ENCODE results near the gene CTTNBP2NL. TPM values are rescaled to one million over a fixed set of nuclear protein-coding genes. Genes with fewer than 3 reads are reported as not detected.
"Not testable (repeated sequence)": the region's sequence is repeated elsewhere in the genome, so short reads cannot be mapped to it uniquely, and the experiment has no call there.

Gene CTTNBP2NL
- total RNA-seq, 4 donors from 2014 or later = 44.6 to 64.8 (median 52.4) TPM

DNA sequence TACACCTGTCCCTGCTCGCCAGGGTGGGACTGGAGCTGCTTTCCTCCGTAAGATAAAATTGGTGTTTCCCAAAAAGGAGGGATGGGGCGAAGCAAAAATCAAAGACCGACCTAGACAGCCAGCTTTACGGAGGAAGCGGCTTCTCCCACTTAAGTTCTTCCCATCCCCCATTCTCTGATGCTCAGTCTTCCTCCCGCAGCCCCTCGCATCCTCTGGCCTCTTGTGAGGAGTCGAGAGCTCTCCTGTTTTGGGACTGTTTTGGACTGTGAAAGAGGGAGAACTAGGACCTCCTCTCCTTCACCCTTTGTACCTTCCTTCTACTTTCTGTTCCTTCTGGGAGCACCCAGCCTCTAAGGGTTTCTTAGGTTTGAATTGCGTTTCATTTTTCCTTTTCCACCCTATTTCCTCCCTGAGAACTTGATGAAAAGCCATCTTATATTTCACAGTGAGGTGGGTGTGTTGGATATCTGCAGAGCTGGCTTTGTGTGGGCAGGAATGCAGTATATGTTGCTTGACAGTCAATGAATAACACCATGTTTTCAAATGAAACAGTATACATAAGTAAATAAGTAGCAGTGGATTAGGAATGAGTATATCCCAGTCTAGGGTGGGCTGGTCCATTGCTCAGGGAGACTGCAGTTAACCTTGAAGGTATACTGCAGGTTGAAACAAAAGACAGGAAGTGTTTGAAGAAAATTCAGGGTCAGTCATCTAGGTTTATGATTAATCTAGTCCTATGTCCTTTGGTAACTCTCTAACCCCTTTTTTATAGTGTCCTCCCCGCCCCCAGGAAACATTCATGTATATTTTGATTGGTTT is 848 bp downstream of the CTTNBP2NL start:
- intact Hi-C loops (cut with DNase I; ENCODE audit: low total_unique reads) (no loop called here), in situ Hi-C loops (cut with MboI; ENCODE audit: low pct_ligation_motif_present in 1 of 4, low pct_unique_long_range_greater_than_20kb in 1 of 4, low sequenced_read_pairs in 3 of 4) (loop anchor here (5.0 to 25.0 kb wide), 4 partner anchors 65 to 308 kb away; partner anchors contain the start of genes CAPZA1 (in 4 of the 4), RHOC (in 4 of the 4) and ST7L (in 4 of the 4))
- H3K27me3 ChIP-seq = no peaks in the 10 kb centered on the region
- H3K4me3 ChIP-seq = peak overlapping the region; percentile 85 to 94 (median 91)
- peak overlapping the region; percentile 91 to 97 (median 94) for H3K27ac ChIP-seq
- TF ChIP-seq, protein P1, sequence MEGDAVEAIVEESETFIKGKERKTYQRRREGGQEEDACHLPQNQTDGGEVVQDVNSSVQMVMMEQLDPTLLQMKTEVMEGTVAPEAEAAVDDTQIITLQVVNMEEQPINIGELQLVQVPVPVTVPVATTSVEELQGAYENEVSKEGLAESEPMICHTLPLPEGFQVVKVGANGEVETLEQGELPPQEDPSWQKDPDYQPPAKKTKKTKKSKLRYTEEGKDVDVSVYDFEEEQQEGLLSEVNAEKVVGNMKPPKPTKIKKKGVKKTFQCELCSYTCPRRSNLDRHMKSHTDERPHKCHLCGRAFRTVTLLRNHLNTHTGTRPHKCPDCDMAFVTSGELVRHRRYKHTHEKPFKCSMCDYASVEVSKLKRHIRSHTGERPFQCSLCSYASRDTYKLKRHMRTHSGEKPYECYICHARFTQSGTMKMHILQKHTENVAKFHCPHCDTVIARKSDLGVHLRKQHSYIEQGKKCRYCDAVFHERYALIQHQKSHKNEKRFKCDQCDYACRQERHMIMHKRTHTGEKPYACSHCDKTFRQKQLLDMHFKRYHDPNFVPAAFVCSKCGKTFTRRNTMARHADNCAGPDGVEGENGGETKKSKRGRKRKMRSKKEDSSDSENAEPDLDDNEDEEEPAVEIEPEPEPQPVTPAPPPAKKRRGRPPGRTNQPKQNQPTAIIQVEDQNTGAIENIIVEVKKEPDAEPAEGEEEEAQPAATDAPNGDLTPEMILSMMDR (IDR thresholded peaks at IDR 0.05) = no peak
- TF ChIP-seq EP300 (IDR thresholded peaks at IDR 0.05; ENCODE audit: low read depth) (no peak), POLR2A (IDR thresholded peaks at IDR 0.05) (peak; percentile 81), POLR2AphosphoS5 (IDR thresholded peaks at IDR 0.05) (peak in 2 of 3 donors; percentile 83 to 87)
- no peaks in the 10 kb centered on the region for H3K9me3 ChIP-seq
- peak; percentile 49 for DNase-seq
- H3K4me1 ChIP-seq = peaks cover 9 to 73% (median 52%) of the 10 kb centered on the region in 4 donors
- 3 to 4% methylated on average over 4 to 11 of the region's 11 CpGs for WGBS, 2 donors (ENCODE audit: low coverage in 1 of 2)
- H3K36me3 ChIP-seq = no peaks in the 10 kb centered on the region

DNA sequence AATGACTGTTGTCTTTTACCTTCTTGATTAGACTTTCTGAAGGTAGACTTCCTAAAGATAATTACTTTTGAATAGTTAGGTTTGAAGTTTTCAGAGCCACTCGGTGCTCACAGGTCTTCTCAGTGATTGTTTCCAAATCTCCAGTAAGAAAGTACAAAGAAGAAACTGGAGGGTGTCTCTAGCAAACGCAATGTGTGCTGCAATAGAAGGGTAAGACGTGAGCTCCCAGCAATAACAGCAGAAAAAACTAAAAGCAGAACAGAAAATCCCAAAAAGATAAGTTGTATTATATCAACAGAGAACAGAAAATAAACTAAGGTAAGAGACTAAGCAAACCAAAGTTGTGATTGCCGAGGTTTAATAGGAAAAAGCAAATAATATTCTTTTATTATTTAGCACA is 1.8 kb downstream of the CTTNBP2NL start:
- H3K27me3 ChIP-seq = no peaks in the 10 kb centered on the region
- intact Hi-C loops (cut with DNase I; ENCODE audit: low total_unique reads) (no loop called here), in situ Hi-C loops (cut with MboI; ENCODE audit: low pct_ligation_motif_present in 1 of 4, low pct_unique_long_range_greater_than_20kb in 1 of 4, low sequenced_read_pairs in 3 of 4) (loop anchor here (5.0 to 25.0 kb wide), 4 partner anchors 64 to 307 kb away; partner anchors contain the start of genes CAPZA1 (in 4 of the 4), RHOC (in 4 of the 4) and ST7L (in 4 of the 4))
- TF ChIP-seq POLR2A (IDR thresholded peaks at IDR 0.05) (no peak), POLR2AphosphoS5 (IDR thresholded peaks at IDR 0.05) (no peak), EP300 (IDR thresholded peaks at IDR 0.05; ENCODE audit: low read depth) (no peak)
- TF ChIP-seq, protein P1 (IDR thresholded peaks at IDR 0.05) = no peak
- DNase-seq = no peak
- peak overlapping the region; percentile 91 to 97 (median 94) for H3K27ac ChIP-seq
- peaks cover 9 to 75% (median 55%) of the 10 kb centered on the region in 4 donors for H3K4me1 ChIP-seq
- WGBS, 2 donors (ENCODE audit: low coverage in 1 of 2) = 35 to 57% methylated on average over 4 of the region's 4 CpGs
- H3K4me3 ChIP-seq = peak overlapping the region in 3 of 4 donors; percentile 85 to 94 (median 89)
- no peaks in the 10 kb centered on the region for H3K9me3 ChIP-seq
- H3K36me3 ChIP-seq = no peaks in the 10 kb centered on the region

DNA sequence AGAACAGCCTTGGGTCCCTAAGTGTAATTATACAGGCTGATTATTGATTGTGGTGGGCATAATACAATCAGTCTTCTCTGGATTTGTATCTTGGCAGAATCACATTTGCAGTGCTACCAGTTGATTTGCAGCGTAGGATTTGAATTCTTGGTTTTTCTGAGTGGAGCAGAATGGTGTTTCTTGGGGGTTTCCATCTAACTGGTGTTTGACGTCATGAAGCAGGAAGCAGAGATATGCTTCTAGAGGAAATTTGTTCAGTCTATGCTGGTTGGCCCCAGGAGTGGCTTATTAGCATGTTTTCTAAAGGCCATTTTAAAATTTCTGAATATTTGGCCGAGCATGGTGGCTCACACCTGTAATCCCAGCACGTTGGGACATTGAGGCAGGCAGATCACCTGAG is 3.4 kb downstream of the CTTNBP2NL start:
- WGBS, 2 donors (ENCODE audit: low coverage in 1 of 2) = 61 to 77% methylated on average over 2 to 4 of the region's 4 CpGs
- no peaks in the 10 kb centered on the region for H3K9me3 ChIP-seq
- H3K4me1 ChIP-seq = peaks cover 17 to 79% (median 59%) of the 10 kb centered on the region in 4 donors
- no peaks in the 10 kb centered on the region for H3K27me3 ChIP-seq
- H3K27ac ChIP-seq = no peak overlapping the region
- no peaks in the 10 kb centered on the region for H3K36me3 ChIP-seq
- TF ChIP-seq POLR2AphosphoS5 (IDR thresholded peaks at IDR 0.05) (no peak), EP300 (IDR thresholded peaks at IDR 0.05; ENCODE audit: low read depth) (no peak), POLR2A (IDR thresholded peaks at IDR 0.05) (no peak)
- TF ChIP-seq, protein P1 (IDR thresholded peaks at IDR 0.05) = no peak
- in situ Hi-C loops (cut with MboI; ENCODE audit: low pct_ligation_motif_present in 1 of 4, low pct_unique_long_range_greater_than_20kb in 1 of 4, low sequenced_read_pairs in 3 of 4) = loop anchor here (5.0 to 25.0 kb wide), 4 partner anchors 63 to 305 kb away; partner anchors contain the start of genes CAPZA1 (in 4 of the 4), RHOC (in 4 of the 4) and ST7L (in 4 of the 4)
- no peak for DNase-seq
- intact Hi-C loops (cut with DNase I; ENCODE audit: low total_unique reads) = no loop called here
- H3K4me3 ChIP-seq = no peak overlapping the region

DNA sequence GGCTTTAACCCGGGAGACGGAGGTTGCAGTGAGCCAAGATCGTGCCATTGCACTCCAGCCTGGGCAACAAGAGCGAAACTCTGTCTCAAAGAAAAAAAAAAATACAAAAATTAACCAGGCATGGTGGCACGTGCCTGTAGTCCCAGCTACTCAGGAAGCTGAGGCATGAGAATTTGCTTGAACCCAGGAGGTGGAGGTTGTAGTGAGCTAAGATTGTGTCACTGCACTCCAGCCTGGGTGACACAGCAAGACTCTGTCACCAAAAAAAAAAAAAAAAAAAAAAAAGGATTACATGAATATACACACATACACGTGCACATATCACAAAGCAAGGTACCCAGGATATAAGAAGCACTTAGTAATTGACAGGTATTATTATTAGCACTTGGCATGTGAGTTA is 4.7 kb downstream of the CTTNBP2NL start:
- intact Hi-C loops (cut with DNase I; ENCODE audit: low total_unique reads); H3K27ac ChIP-seq; H3K36me3 ChIP-seq; H3K27me3 ChIP-seq; H3K9me3 ChIP-seq; DNase-seq; H3K4me3 ChIP-seq: not testable (repeated sequence)
- 86 to 93% methylated on average over 3 to 6 of the region's 6 CpGs for WGBS, 2 donors (ENCODE audit: low coverage in 1 of 2)
- in situ Hi-C loops (cut with MboI; ENCODE audit: low pct_ligation_motif_present in 1 of 4, low pct_unique_long_range_greater_than_20kb in 1 of 4, low sequenced_read_pairs in 3 of 4) = loop anchor here in 1 of 4 donors (5.0 kb wide), 1 partner anchor 62 kb away; no protein-coding TSS in a partner anchor
- peaks cover 10 to 79% (median 56%) of the 10 kb centered on the region in 4 donors for H3K4me1 ChIP-seq
